ENCODE data around the gene MYO7A. TPM values are rescaled to one million over a fixed set of nuclear protein-coding genes. Genes with fewer than 3 reads are reported as not detected.

The MYO7A gene
- total and polyA plus RNA-seq, 2 of the 8 experiments (the other 6 are each of a cell fraction or from before 2014, with no cell fraction given): 1.5 to 1.9 TPM

GRCh38 chr11:77186302-77186701 lies 58.3 kb downstream of the MYO7A start:
- no peaks in the 10 kb centered on the region for H3K9me3 ChIP-seq (ENCODE audit: insufficient read depth in 2 of 2, low read depth in 1 of 2, low read length in 1 of 2)
- POLR2A ChIA-PET (ENCODE audit: partially characterized antibody): interaction anchor here (1.3 to 2.1 kb wide), 2 partner anchors 11 to 59 kb away, joined by 4 to 6 read pairs; partner anchors contain the start of gene MYO7A
- no peak overlapping the region for H3K14ac ChIP-seq (ENCODE audit: insufficient read length)
- FAIRE-seq (no peak), DNase-seq (ENCODE audit: low read depth in 1 of 2, low spot score in 2 of 2) (no peak)
- H4K91ac ChIP-seq (replicated peaks; ENCODE audit: insufficient read length, low read length): no peak overlapping the region
- H4K8ac ChIP-seq (ENCODE audit: extremely low read depth, insufficient read depth, low read length): no peak overlapping the region
- H2AK5ac ChIP-seq (ENCODE audit: low read depth, low read length): no peak overlapping the region
- H3K27ac ChIP-seq (ENCODE audit: low read depth, low read length): no peak overlapping the region
- no peaks in the 10 kb centered on the region for H3K79me2 ChIP-seq (ENCODE audit: control insufficient read depth in 1 of 2, insufficient read depth in 2 of 2, low read length in 2 of 2)
- H4K5ac ChIP-seq (ENCODE audit: insufficient read length, low read depth, low read length): no peak overlapping the region
- no peak overlapping the region for H3K4me3 ChIP-seq (ENCODE audit: extremely low read depth in 1 of 4, insufficient read depth in 2 of 4, low read depth in 3 of 4, low read length in 4 of 4)
- H3K4ac ChIP-seq (replicated peaks; ENCODE audit: insufficient read length, low read depth, low read length): no peak overlapping the region
- H3K79me1 ChIP-seq (ENCODE audit: low read depth, low read length): no peaks in the 10 kb centered on the region
- no peak overlapping the region for H2BK5ac ChIP-seq (ENCODE audit: low read depth, low read length)
- H3K36me3 ChIP-seq (ENCODE audit: control insufficient read depth in 2 of 4, insufficient read depth in 4 of 4, low read length in 3 of 4): no peaks in the 10 kb centered on the region
- no peak overlapping the region for H2BK120ac ChIP-seq (replicated peaks; ENCODE audit: low read depth, low read length)
- H3K18ac ChIP-seq (ENCODE audit: extremely low read depth, low read length): no peak overlapping the region
- H3K4me1 ChIP-seq (replicated peaks in 1 of 4; ENCODE audit: control insufficient read depth in 3 of 4, insufficient read depth in 4 of 4, low read length in 3 of 4): peaks cover 0 to 7% (median 3%) of the 10 kb centered on the region in 4 experiments; a peak in 5 of 7 replicates
- H3K27me3 ChIP-seq (replicated peaks in 1 of 4; ENCODE audit: control insufficient read depth in 3 of 4, extremely low read depth in 1 of 4, insufficient read depth in 3 of 4, low read length in 3 of 4): no peaks in the 10 kb centered on the region
- H3K23ac ChIP-seq (ENCODE audit: insufficient read length): no peak overlapping the region
- no peak overlapping the region for H2BK15ac ChIP-seq (ENCODE audit: low read length)
- H2BK20ac ChIP-seq (ENCODE audit: low read length): no peak overlapping the region
- H2AFZ ChIP-seq (ENCODE audit: low read length): no peak overlapping the region
- H4K20me1 ChIP-seq (replicated peaks in 1 of 2; ENCODE audit: control insufficient read depth in 1 of 2, insufficient read depth in 2 of 2, low read length in 2 of 2): no peaks in the 10 kb centered on the region
- no peak overlapping the region for H3K4me2 ChIP-seq (ENCODE audit: insufficient read depth in 1 of 2, low read depth in 2 of 2, low read length in 2 of 2)
- H3K56ac ChIP-seq (replicated peaks; ENCODE audit: insufficient read length, low read depth, low read length): no peak overlapping the region
- no peak overlapping the region for H3K9ac ChIP-seq (replicated peaks in 1 of 4; ENCODE audit: extremely low read depth in 1 of 4, low read depth in 3 of 4, low read length in 3 of 4)
- H3K23me2 ChIP-seq (ENCODE audit: low read depth, low read length): no peaks in the 10 kb centered on the region
- H2BK12ac ChIP-seq (ENCODE audit: low read depth, low read length): no peak overlapping the region
- CTCF ChIA-PET (ENCODE audit: partially characterized antibody): interaction anchor here (0.6 to 8.0 kb wide), 14 partner anchors 12 to 492 kb away, joined by 3 to 248 read pairs (median 25); partner anchors contain the start of gene MYO7A
- WGBS, 2 experiments (ENCODE audit: extremely low coverage in 1 of 2, insufficient coverage in 1 of 2, insufficient read length in 1 of 2, insufficient replicate concordance in 2 of 2, low coverage in 1 of 2, low lambda C conversion rate in 2 of 2, missing lambda C conversion rate in 1 of 2): 94% methylated on average over 1 of the region's 1 CpG; no CpG with 5 or more reads in 1 of the 2 experiments
- TF ChIP-seq USF2 (IDR thresholded peaks at IDR 0.05; ENCODE audit: low read length) (no peak), CTBP2 (IDR thresholded peaks at IDR 0.05; ENCODE audit: borderline replicate concordance, insufficient read depth, insufficient read length, low read length) (no peak), POU5F1 (IDR thresholded peaks at IDR 0.05; ENCODE audit: low read depth, low read length) (no peak), NRF1 (IDR thresholded peaks at IDR 0.05; ENCODE audit: low read depth, low read length) (no peak), TAF7 (optimal IDR thresholded peaks at IDR 0.05; ENCODE audit: borderline replicate concordance, low read depth, low read length) (no peak), SIN3A (conservative IDR thresholded peaks at IDR 0.05 in 1 of 2, IDR thresholded peaks at IDR 0.05 in 1 of 2; ENCODE audit: low read depth in 1 of 2, low read length in 2 of 2) (no peak), POLR2A (IDR thresholded peaks at IDR 0.05; ENCODE audit: control extremely low read depth in 1 of 2, low read depth in 2 of 2, low read length in 2 of 2) (no peak), SUZ12 (IDR thresholded peaks at IDR 0.05; ENCODE audit: low read length) (no peak), RFX5 (IDR thresholded peaks at IDR 0.05; ENCODE audit: borderline replicate concordance, low read depth, low read length) (no peak), BACH1 (IDR thresholded peaks at IDR 0.05; ENCODE audit: low read length) (no peak), NANOG (IDR thresholded peaks at IDR 0.05; ENCODE audit: insufficient read depth, low read depth, low read length, poor library complexity, severe bottlenecking) (no peak), BCL11A (IDR thresholded peaks at IDR 0.05; ENCODE audit: low read depth in 2 of 2, low read length in 2 of 2) (no peak)
